ENCODE data around the gene NOD1.
"Not testable (repeated sequence)": the region's sequence is repeated elsewhere in the genome, so short reads cannot be mapped to it uniquely, and the experiment has no call there.

Gene NOD1

GRCh38 chr7:30447466-30447865, 31.1 kb downstream of the NOD1 start:
- DNase-seq: no peak

- DNase-seq: no peak
Observed at GRCh38 chr7:30446266-30446665, 32.3 kb downstream of the NOD1 start.

GRCh38 chr7:30445770-30446169, 32.8 kb downstream of the NOD1 start:
- peak; percentile 65 for DNase-seq

- DNase-seq: no peak
Observed at GRCh38 chr7:30437823-30438574, 40.6 kb downstream of the NOD1 start.

- no peak for DNase-seq
Observed at GRCh38 chr7:30436518-30436917, 42.1 kb downstream of the NOD1 start.

- no peak for DNase-seq
Observed at GRCh38 chr7:30436046-30436445, 42.5 kb downstream of the NOD1 start.

GRCh38 chr7:30434140-30434799, 44.3 kb downstream of the NOD1 start:
- DNase-seq: no peak

GRCh38 chr7:30433506-30433905, 45.1 kb downstream of the NOD1 start:
- DNase-seq: no peak

- no peak for DNase-seq
Observed at GRCh38 chr7:30433082-30433481, 45.5 kb downstream of the NOD1 start.

GRCh38 chr7:30430777-30431176, 47.8 kb downstream of the NOD1 start:
- DNase-seq: no peak

GRCh38 chr7:30430276-30430675, 48.3 kb downstream of the NOD1 start:
- no peak for DNase-seq

GRCh38 chr7:30429156-30429530, 49.4 kb downstream of the NOD1 start:
- DNase-seq: no peak

- no peak for DNase-seq
Observed at GRCh38 chr7:30428246-30429155, 50.1 kb downstream of the NOD1 start.

GRCh38 chr7:30427296-30428070, 51.1 kb downstream of the NOD1 start:
- no peak for DNase-seq

- DNase-seq: no peak
Observed at GRCh38 chr7:30424506-30424905, 54.1 kb downstream of the NOD1 start.

GRCh38 chr7:30423788-30424505, 54.6 kb downstream of the NOD1 start:
- no peak for DNase-seq

GRCh38 chr7:30422922-30423321, 55.7 kb downstream of the NOD1 start:
- no peak for DNase-seq

GRCh38 chr7:30421647-30422196, 56.9 kb downstream of the NOD1 start:
- DNase-seq: no peak

GRCh38 chr7:30420662-30421061, 57.9 kb downstream of the NOD1 start:
- no peak for DNase-seq

- DNase-seq: not testable (repeated sequence)
Observed at GRCh38 chr7:30420080-30420479, 58.5 kb downstream of the NOD1 start.

- no peak for DNase-seq
Observed at GRCh38 chr7:30413864-30414263, 64.7 kb downstream of the NOD1 start.
